ENCODE data around the gene ZNF146. TPM values are rescaled to one million over a fixed set of nuclear protein-coding genes. Genes with fewer than 3 reads are reported as not detected.
A peak's percentile ranks its signal among the peaks of the same experiment; 100 is the strongest.

ZNF146 gene
- total RNA-seq, 4 donors from 2014 or later = 69.6 to 127 (median 79.7) TPM

GRCh38 chr19:36245210-36246005, 30.5 kb downstream of the ZNF146 start:
- TF ChIP-seq POLR2A (IDR thresholded peaks at IDR 0.05) = no peak
- TF ChIP-seq, protein P1, sequence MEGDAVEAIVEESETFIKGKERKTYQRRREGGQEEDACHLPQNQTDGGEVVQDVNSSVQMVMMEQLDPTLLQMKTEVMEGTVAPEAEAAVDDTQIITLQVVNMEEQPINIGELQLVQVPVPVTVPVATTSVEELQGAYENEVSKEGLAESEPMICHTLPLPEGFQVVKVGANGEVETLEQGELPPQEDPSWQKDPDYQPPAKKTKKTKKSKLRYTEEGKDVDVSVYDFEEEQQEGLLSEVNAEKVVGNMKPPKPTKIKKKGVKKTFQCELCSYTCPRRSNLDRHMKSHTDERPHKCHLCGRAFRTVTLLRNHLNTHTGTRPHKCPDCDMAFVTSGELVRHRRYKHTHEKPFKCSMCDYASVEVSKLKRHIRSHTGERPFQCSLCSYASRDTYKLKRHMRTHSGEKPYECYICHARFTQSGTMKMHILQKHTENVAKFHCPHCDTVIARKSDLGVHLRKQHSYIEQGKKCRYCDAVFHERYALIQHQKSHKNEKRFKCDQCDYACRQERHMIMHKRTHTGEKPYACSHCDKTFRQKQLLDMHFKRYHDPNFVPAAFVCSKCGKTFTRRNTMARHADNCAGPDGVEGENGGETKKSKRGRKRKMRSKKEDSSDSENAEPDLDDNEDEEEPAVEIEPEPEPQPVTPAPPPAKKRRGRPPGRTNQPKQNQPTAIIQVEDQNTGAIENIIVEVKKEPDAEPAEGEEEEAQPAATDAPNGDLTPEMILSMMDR (IDR thresholded peaks at IDR 0.05) = no peak
- peaks cover 9 to 13% of the 10 kb centered on the region in 2 donors for H3K4me1 ChIP-seq
- no peaks in the 10 kb centered on the region for H3K9me3 ChIP-seq
- no peak overlapping the region for H3K27ac ChIP-seq
- intact Hi-C loops (cut with DNase I) = no loop called here
- H3K4me3 ChIP-seq (replicated peaks in 1 of 3) = peak overlapping the region in 1 of 3 donors; percentile 15
- no peaks in the 10 kb centered on the region for H3K27me3 ChIP-seq
- no peaks in the 10 kb centered on the region for H3K36me3 ChIP-seq
- 4 to 7% methylated on average over 11 to 24 of the region's 63 CpGs for WGBS, 2 donors
- DNase-seq = peak in 1 of 2 donors; percentile 18

GRCh38 chr19:36246006-36246481, 31.1 kb downstream of the ZNF146 start:
- intact Hi-C loops (cut with DNase I) = no loop called here

DNA sequence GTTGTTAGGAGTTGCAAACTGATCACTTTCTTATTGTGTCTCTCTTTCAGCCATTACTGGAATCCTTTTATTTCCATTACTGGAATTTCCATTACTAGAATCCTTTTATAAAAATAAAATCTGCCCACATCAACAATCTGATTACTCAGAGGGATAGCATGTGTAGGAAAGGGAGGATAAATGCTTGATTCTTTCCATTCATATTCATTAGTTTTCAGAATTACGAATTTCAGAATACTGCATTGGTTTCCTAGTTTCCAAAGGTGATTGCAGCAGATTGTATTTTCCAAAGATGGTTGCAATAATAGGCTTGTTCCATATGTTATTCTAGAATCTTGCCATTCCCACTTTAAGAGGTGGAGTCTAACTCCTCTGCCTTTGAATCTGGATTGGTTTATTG, 37.1 kb downstream of the ZNF146 start:
- Histone ChIP-seq H3K27ac (no peak overlapping the region), H3K36me3 (no peaks in the 10 kb centered on the region), H3K4me3 (replicated peaks in 1 of 3) (no peak overlapping the region), H3K4me1 (no peaks in the 10 kb centered on the region), H3K9me3 (no peaks in the 10 kb centered on the region), H3K27me3 (no peaks in the 10 kb centered on the region)
- DNase-seq = no peak
- TF ChIP-seq POLR2A (IDR thresholded peaks at IDR 0.05) = no peak
- TF ChIP-seq, protein P1 (IDR thresholded peaks at IDR 0.05) = no peak
- WGBS, 2 donors = 85 to 89% methylated on average over 1 of the region's 1 CpG
- intact Hi-C loops (cut with DNase I) = no loop called here

More at GRCh38 chr19:36246006-36246481, 31.1 kb downstream of the ZNF146 start:
- WGBS, 2 donors = 21 to 28% methylated on average over 5 to 24 of the region's 29 CpGs
- Histone ChIP-seq H3K27ac (no peak overlapping the region), H3K4me3 (replicated peaks in 1 of 3) (peak overlapping the region in 1 of 3 donors; percentile 15), H3K9me3 (no peaks in the 10 kb centered on the region), H3K4me1 (peaks cover 9 to 13% of the 10 kb centered on the region in 2 donors), H3K36me3 (no peaks in the 10 kb centered on the region), H3K27me3 (no peaks in the 10 kb centered on the region)
- TF ChIP-seq, protein P1 (IDR thresholded peaks at IDR 0.05) = no peak
- TF ChIP-seq POLR2A (IDR thresholded peaks at IDR 0.05) = no peak
- DNase-seq = no peak

DNA sequence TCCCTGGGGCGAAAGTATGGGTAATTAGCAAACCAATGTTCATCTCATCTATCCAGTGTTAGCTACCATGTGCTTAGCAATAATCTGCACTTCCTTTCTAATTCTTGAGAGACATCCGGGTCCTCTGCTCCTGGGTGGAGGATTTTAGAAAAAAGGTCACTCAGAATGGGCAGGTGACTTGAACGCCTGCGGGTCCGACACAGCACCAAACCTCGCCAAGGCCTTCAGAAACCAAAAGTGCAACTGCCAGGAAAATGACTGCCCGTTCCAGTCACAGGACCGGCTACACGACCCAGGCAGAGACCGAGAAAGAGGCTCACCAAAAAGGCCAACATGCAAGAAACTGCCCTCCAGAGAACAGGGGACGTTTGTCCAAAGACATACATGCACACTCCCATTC, 39.9 kb downstream of the ZNF146 start:
- no peaks in the 10 kb centered on the region for H3K27me3 ChIP-seq
- H3K4me3 ChIP-seq (replicated peaks in 1 of 3) = no peak overlapping the region
- H3K4me1 ChIP-seq = no peaks in the 10 kb centered on the region
- no peak overlapping the region for H3K27ac ChIP-seq
- TF ChIP-seq POLR2A (IDR thresholded peaks at IDR 0.05) = no peak
- TF ChIP-seq, protein P1 (IDR thresholded peaks at IDR 0.05) = no peak
- no peaks in the 10 kb centered on the region for H3K36me3 ChIP-seq
- WGBS, 2 donors = 90 to 92% methylated on average over 11 of the region's 11 CpGs
- intact Hi-C loops (cut with DNase I) = no loop called here
- no peaks in the 10 kb centered on the region for H3K9me3 ChIP-seq
- DNase-seq = no peak

GRCh38 chr19:36255316-36255715, 40.4 kb downstream of the ZNF146 start:
- H3K36me3 ChIP-seq = no peaks in the 10 kb centered on the region
- no peak overlapping the region for H3K4me3 ChIP-seq (replicated peaks in 1 of 3)
- intact Hi-C loops (cut with DNase I) = no loop called here
- H3K9me3 ChIP-seq = no peaks in the 10 kb centered on the region
- DNase-seq = no peak
- WGBS, 2 donors = 94 to 97% methylated on average over 28 of the region's 28 CpGs
- TF ChIP-seq, protein P1 (IDR thresholded peaks at IDR 0.05) = no peak
- no peak for TF ChIP-seq POLR2A (IDR thresholded peaks at IDR 0.05)
- H3K4me1 ChIP-seq = no peaks in the 10 kb centered on the region
- no peak overlapping the region for H3K27ac ChIP-seq
- H3K27me3 ChIP-seq = no peaks in the 10 kb centered on the region

Measured in thyroid gland (tissue), 4 donors.